ENCODE results near the gene CASP3.

CASP3 gene

DNA sequence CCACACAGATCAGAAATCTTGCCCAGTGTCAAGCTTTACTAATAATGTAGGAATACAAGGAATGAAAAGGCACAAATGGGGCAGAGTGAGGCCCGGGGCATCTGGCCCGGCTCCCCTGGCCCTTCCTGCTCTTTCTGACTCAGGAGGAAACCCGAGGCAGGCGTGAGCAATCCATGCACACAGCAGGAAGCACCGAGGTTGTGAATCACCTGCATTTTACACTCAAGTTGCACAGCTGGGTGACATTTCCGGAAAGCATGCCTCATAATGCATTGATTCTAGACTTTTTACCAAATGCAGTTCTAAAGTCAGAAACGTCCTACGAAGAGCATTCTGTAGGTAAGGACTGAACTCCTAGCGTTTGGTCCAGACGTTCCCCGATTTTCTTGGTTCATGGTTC, 39.2 kb upstream of the CASP3 start:
- no peak for TF ChIP-seq CTCF (IDR thresholded peaks at IDR 0.05; ENCODE audit: extremely low read depth, missing control alignments)
- DNase-seq (ENCODE audit: low spot score) = no peak

DNA sequence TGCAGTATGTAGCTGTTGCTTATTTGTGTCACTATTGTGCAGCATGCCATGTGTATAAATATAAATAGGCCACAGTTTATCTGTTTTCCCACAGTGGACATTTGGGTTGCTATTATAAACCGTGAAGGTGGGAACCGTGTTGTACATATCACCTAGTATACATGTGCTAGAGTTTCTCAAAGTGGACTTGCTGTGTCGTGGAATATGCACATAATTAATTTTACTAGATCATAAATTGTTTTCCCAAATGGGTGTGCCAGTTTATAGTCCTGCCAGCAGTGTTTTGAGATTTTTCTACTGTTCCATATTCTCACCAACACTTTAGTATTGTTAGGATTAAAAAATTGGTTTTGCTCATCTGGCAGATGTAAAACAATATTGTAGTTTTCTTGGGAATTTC, 38.8 kb upstream of the CASP3 start:
- no peak for TF ChIP-seq CTCF (IDR thresholded peaks at IDR 0.05; ENCODE audit: extremely low read depth, missing control alignments)
- no peak for DNase-seq (ENCODE audit: low spot score)

GRCh38 chr4:184684491-184685189, 35.4 kb upstream of the CASP3 start:
- TF ChIP-seq CTCF (IDR thresholded peaks at IDR 0.05; ENCODE audit: extremely low read depth, missing control alignments) = no peak
- no peak for DNase-seq (ENCODE audit: low spot score)

- no peak for DNase-seq (ENCODE audit: low spot score)
- TF ChIP-seq CTCF (IDR thresholded peaks at IDR 0.05; ENCODE audit: extremely low read depth, missing control alignments) = no peak
Observed at GRCh38 chr4:184681916-184682315, 32.7 kb upstream of the CASP3 start.

DNA sequence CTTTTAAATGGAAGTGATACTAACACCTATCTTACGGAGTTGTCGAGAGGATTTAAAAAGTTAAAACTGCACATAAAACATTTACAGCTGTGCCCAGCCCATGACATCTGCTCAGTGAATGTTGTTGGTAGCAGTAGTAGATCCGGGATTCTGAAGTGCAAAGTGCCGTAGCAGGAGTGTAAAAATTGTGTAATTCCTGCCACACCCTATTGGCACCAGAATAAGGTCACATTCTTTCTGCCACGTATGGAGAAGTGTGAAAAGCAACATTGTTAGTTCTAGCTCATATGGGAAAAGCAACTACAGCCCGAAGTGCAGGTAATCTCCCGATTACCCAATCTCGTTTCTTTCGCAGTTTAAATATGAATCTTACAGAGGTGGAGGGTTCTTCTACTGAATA, 31.5 kb upstream of the CASP3 start:
- TF ChIP-seq CTCF (IDR thresholded peaks at IDR 0.05; ENCODE audit: extremely low read depth, missing control alignments) = no peak
- no peak for DNase-seq (ENCODE audit: low spot score)

DNA sequence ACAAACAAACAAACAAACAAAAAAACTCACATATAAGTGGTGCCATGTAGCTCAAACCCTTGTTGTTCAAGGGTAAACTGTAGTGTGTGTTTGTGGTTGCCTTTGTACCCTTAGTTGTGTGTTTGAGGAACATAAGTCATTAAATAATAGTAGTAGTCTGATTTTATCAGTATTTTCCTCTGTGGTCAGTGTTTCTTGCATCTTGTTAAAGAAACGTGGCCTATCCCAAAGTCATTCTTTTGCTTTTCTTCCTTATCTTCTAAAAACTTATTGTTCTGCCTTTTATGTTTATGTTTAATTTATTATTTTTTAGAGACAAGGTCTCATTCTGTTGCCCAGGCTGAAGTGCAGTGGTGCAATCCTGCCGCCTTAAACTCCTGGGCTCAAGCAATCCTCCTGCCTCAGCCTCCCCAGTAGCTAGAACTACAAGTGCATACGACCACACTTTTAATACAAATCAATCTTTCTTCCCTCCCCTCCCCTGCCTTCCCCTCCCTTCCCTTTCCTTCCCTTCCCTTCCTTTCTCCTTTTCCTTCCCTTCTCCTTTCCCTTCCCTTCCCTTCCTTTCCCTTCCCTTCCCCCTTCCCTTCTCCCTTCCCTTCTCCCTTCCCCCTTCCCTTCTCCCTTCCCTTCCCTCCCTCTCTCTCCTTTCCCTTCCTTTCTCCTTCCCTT, 26.7 kb upstream of the CASP3 start:
- DNase-seq (ENCODE audit: low spot score) = no peak
- TF ChIP-seq CTCF (IDR thresholded peaks at IDR 0.05; ENCODE audit: extremely low read depth, missing control alignments) = no peak

- DNase-seq (ENCODE audit: low spot score) = no peak
- no peak for TF ChIP-seq CTCF (IDR thresholded peaks at IDR 0.05; ENCODE audit: extremely low read depth, missing control alignments)
Observed at GRCh38 chr4:184675018-184675417, 25.8 kb upstream of the CASP3 start.
